HG03060 (cell line): ENCODE results near the gene MAPKAP1.
A peak's percentile ranks its signal among the peaks of the same experiment; 100 is the strongest.

Experiments used
- ATAC-seq: cut with Tn5 transposase; IDR thresholded peaks from one replicate; pipeline ENCODE4 v1.9.1; 2021; ENCODE audit warnings: low read depth, moderate number of reproducible peaks; ENCODE audit not compliant: unreplicated experiment

MAPKAP1 gene

GRCh38 chr9:125680445-125680844 is 26.6 kb downstream of the MAPKAP1 start:
- ATAC-seq = no peak

GRCh38 chr9:125679597-125680189 is 27.3 kb downstream of the MAPKAP1 start:
- ATAC-seq = no peak

- no peak for ATAC-seq
Observed at GRCh38 chr9:125674981-125675973, 31.7 kb downstream of the MAPKAP1 start.

- ATAC-seq = no peak
Observed at GRCh38 chr9:125672876-125673275, 34.1 kb downstream of the MAPKAP1 start.

GRCh38 chr9:125663127-125663526 is 43.9 kb downstream of the MAPKAP1 start:
- ATAC-seq = no peak

GRCh38 chr9:125660557-125660956 is 46.5 kb downstream of the MAPKAP1 start:
- ATAC-seq = no peak

- ATAC-seq = no peak
Observed at GRCh38 chr9:125659954-125660353, 47.1 kb downstream of the MAPKAP1 start.

GRCh38 chr9:125659201-125659840 is 47.7 kb downstream of the MAPKAP1 start:
- no peak for ATAC-seq

- no peak for ATAC-seq
Observed at GRCh38 chr9:125656560-125656959, 50.4 kb downstream of the MAPKAP1 start.

- no peak for ATAC-seq
Observed at GRCh38 chr9:125655691-125656410, 51.2 kb downstream of the MAPKAP1 start.

GRCh38 chr9:125655066-125655633 is 51.9 kb downstream of the MAPKAP1 start:
- no peak for ATAC-seq

- no peak for ATAC-seq
Observed at GRCh38 chr9:125654121-125654520, 52.9 kb downstream of the MAPKAP1 start.

- no peak for ATAC-seq
Observed at GRCh38 chr9:125653325-125653724, 53.7 kb downstream of the MAPKAP1 start.

GRCh38 chr9:125652759-125653158 is 54.2 kb downstream of the MAPKAP1 start:
- no peak for ATAC-seq

- ATAC-seq = no peak
Observed at GRCh38 chr9:125652233-125652594, 54.8 kb downstream of the MAPKAP1 start.

- no peak for ATAC-seq
Observed at GRCh38 chr9:125651576-125652232, 55.3 kb downstream of the MAPKAP1 start.

- peak; percentile 53 for ATAC-seq
Observed at GRCh38 chr9:125650271-125650737, 56.7 kb downstream of the MAPKAP1 start.

GRCh38 chr9:125649826-125650225 is 57.2 kb downstream of the MAPKAP1 start:
- no peak for ATAC-seq

- ATAC-seq = no peak
Observed at GRCh38 chr9:125649315-125649714, 57.7 kb downstream of the MAPKAP1 start.

- ATAC-seq = no peak
Observed at GRCh38 chr9:125648294-125648693, 58.7 kb downstream of the MAPKAP1 start.
